HG02763 (cell line): ENCODE measurements around the gene CSH1.
"Not testable (repeated sequence)": the region's sequence is repeated elsewhere in the genome, so short reads cannot be mapped to it uniquely, and the experiment has no call there.

Experiments used
- ATAC-seq: cut with Tn5 transposase; IDR thresholded peaks from one replicate; pipeline ENCODE4 v1.9.1; 2021; ENCODE audit warnings: mild to moderate bottlenecking, moderate library complexity; ENCODE audit not compliant: unreplicated experiment

Gene CSH1

DNA sequence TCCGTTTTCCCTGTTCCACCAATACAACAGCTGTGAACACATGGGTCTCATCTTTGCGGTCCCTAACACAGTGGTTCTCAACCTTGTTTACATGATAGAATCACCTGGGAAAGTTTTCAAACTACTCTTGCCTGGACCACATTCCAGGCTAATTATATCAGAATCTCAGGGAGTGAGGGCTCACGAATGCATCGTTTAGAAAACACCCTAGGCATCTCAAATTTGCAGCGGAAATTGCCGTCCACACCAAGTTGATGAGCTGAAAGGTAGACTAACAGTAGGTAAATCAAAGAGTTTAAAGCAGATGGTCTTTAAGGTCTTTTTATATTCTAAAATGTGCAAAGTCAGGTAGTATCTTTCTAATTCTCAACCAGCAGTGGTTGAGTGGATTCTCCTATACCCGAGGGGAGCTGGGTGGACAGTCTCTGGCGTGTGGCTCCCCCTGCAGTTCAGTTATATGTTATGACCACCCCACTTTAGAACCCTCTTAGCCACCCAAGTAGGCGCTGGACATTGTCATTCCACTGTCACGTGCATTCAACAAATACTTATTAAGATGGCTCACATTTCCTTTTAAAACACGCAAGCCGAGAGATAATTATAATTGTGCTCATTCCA, 10.9 kb upstream of the CSH1 start:
- ATAC-seq, result not testable (repeated sequence)

DNA sequence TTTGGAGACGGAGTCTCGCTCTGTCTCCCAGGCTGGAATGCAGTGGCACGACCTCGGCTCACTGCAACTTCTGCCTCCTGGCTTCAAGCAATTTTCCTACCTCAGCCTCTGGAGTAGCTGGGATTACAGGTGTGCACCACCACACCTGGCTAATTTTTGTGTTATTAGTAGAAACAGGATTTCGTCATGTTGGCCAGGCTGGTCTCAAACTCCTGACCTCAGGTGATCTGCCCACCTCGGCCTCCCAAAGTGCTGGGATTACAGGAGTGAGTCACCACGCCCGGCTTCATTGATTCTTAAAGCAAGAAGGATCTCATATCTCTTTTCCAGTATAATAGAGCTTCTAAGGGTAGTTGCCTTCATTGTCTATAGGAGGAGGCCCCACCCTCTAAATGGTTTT, 8.4 kb upstream of the CSH1 start:
- ATAC-seq, result not testable (repeated sequence)

DNA sequence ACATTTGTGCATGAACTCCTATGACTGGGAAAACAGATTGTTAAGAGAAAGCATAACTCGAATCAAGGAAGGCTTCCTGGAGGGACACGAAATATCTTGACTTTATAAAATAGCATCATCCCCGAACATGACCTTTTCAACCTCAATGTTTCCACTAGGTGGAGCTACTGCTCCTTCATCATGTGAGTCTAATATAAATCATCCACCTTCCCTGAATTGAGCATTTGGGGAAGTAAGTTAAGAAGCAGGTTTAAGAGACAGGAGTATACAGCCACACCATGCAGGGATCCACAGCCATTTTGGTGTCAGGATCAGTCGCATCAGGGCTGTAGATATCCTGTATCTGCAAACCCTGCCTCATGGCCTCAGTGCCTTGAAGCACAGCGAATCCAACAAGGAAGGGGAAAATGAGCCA, 7.4 kb upstream of the CSH1 start:
- not testable (repeated sequence) for ATAC-seq

DNA sequence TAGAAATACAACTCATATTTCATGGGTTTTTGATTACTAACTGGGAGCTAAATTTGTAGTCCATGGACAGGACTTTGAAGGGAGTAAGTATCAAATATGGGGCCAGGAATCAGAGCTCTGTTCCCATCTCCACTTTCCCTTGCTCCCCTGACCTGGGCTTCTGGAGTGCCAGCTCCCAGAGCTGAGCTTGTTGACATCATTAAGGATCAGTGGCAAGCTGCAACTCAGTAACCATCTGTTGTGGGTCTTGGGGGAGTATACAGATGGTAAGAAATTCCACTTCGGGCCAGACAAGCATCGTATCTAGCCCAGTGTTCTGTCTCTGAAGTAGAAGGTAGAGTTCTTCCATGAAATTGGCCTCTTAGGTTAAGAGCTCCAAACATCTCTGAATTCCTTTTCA, 5.6 kb upstream of the CSH1 start:
- ATAC-seq, result not testable (repeated sequence)

DNA sequence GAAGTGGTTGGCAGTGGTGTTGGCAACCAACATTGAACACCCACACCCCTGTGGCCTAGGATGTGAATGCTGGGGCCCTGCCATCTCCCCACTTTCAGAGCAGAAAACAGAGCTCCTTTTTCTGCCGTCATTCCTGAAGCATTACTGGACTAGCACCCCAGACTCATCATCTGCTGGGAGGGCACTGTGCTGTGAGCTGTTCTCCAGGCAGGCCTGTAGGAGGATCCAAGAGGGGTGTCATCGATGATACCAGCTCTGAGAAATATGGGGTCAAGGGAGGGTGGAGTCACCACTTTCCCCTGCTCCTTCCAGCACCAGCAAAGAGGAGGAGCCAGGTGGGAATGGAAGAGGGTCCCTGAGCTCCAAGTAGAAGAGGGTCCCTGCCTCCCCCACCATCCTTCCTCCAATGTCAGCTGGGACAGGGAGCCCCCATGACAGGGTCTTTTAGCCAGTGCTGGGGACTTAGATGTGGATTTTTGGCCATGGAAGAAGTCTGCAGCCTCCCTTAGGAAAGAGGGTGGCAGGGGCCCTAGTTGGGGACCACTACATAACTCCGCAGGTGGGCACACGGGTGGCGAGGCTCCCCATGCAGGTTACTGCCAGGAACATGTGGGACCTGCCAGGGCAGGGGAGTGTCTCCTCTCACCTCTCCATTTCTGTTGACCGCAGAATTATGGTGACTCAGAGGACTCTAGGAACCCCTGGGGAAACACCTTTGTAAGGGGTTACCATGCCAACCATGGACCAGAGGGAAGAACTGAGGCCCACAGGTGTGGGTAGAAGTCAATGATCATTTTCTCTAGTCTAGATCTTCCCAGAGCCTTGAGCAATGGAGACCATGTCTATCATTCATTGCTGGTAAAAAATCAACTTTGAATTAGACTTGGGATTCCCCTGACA, 2.8 kb upstream of the CSH1 start:
- ATAC-seq, result not testable (repeated sequence)

DNA sequence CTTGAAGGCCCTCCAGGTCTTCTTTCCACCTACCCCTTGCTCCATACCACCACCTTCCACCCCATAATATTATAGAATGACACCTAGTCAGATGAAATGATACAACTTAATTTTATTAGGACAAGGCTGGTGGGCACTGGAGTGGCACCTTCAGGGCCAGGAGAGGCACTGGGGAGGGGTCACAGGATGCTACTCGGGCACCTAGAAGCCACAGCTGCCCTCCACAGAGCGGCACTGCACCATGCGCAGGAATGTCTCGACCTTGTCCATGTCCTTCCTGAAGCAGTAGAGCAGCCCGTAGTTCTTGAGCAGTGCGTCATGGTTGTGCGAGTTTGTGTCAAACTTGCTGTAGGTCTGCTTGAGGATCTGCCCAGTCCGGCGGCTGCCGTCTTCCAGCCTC, 1.6 kb downstream of the CSH1 start:
- ATAC-seq, result not testable (repeated sequence)

DNA sequence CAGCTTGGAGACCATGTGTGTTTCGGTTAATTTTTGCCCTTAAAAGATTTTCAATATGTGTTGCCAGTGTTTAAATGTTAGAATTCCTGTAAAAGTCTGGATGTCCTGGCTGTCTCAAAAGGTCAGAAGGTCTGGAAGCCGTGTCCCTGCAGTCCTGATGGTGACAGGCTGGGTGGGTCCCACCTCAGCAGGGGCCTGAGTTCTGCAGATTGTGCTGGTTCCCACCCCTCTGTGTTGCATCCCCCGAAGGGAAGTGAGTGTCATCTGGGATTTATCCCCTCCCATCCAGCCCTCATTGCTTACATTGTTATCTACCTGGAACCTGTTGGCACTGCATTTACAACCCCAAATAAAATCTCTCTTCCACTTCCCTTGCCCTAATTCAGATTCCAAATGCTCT, 2.4 kb downstream of the CSH1 start:
- ATAC-seq, result not testable (repeated sequence)

DNA sequence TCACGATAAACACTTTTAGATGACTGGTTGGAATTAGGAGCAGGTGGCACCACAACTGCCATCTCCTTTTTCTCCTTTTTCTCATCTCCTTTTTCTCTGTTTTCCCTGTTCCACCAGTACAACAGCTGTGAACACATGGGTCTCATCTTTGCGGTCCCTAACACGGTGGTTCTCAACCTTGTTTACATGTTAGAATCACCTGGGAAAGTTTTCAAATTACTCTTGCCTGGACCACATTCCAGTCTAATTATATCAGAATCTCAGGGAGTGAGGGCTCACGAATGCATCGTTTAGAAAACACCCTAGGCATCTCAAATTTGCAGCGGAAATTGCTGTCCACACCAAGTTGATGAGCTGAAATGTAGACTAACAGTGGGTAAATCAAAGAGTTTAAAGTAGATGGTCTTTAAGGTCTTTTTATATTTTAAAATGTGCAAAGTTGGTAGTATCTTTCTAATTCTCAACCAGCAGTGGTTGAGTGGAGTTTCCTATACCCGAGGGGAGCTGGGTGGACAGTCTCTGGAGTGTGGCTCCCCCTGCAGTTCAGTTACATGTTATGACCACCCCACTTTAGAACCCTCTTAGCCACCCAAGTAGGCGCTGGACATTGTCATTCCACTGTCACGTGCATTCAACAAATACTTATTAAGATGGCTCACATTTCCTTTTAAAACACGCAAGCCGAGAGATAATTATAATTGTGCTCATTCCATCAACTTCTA, 3.9 kb downstream of the CSH1 start:
- not testable (repeated sequence) for ATAC-seq

DNA sequence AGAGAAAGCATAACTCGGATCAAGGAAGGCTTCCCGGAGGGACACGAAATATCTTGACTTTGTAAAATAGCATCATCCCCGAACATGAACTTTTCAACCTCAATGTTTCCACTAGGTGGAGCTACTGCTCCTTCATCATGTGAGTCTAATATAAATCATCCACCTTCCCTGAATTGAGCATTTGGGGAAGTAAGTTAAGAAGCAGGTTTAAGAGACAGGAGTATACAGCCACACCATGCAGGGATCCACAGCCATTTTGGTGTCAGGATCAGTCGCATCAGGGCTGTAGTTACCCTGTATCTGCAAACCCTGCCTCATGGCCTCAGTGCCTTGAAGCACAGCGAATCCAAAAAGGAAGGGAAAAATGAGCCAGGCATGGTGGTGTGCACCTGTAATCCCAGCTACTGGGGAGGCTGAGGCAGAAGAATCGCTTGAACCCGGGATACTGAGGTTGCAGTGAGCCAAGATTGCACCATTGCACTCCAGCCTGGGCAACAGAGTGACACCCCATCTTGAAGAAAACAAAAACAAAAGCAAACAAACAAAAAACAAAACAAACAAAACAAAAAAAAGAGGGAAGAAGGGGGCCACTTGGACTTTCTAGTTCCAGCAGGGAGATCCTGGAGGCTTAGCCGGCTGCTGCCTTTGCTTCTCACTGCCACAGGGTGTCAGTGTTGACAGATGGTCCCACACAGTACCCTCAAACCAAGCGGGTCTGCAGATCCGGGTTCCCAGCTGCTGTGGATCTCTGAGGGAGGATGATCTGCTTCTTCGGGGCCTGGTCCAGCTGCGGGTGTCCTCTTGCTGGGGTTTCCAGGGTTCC, 7.1 kb downstream of the CSH1 start:
- not testable (repeated sequence) for ATAC-seq

DNA sequence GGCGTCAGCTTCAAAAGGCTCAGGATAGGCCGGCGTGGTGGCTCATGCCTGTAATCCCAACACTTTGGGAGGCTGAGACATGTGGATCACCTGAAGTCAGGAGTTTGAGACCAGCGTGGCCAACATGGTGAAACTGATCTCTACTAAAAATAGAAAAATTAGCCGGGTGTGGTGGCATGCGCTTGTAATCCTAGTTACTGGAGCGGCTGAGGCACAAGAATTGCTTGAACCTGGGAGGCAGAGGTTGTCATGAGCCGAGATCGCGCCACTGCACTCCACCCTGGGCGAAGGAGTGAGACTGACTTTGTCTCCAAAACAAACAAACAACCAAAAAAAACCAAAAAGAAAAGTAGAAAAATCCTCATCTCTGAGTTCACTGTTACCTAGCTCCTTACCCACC, 11.3 kb downstream of the CSH1 start:
- not testable (repeated sequence) for ATAC-seq

DNA sequence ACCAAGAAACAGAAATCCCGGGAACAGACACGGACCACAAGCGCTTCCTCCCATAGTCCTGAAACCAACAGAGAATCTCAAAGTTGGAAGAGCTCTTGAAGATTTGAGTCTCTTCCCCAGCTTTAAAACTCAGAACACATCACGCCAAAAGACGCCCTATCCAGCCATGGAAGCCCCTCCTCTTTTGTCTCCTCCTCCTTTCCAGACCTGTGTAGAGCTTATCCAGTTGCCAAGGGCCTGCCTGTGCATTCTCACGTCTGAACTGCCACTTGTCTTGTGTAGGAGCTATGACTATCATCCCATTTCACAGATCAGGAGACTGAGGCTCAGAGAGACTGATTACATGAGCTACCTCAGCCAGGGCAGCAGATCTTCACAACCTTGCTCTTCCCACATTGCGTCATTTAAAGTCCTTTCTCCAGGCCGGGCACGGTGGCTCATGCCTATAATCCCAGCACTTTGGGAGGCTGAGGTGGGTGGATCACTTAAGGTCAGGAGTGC, 13.7 kb downstream of the CSH1 start:
- not testable (repeated sequence) for ATAC-seq

DNA sequence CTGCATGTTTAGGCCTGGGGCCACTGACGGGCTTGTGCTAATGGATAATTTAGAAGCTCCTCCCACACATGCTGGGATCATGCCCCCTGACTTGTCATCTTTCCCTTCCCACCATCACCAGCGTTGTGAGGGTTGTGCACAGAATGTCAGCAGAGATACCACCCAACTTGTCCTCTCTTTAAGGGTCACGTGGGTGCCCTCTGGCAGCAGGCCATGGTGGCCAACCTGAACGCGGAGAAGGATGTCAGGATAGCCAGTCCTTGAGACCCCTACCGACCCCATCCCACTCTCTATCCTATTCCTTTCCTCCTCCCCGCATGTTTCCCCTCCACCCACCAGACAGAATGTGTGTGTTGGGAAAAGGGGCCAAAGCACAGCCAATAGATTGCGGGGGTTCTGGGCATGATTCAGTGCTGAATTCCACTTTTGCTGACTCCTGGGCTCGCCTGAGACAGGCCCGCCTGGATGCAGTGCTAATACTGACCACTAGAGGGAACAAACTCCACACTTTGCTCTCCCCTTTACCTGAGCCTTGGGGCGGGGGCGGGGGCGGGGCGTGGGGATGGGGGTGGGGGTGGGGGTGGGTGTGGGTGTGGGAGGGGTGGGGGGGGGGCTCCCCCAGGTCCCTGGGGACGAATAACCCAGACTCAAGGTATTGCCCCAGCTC, 14.3 kb downstream of the CSH1 start, which contains the start of gene GH2:
TSS of gene GH2 (minus strand) at position 10 of the 667 bp plus-strand sequence. CDS start 143 bp downstream, outside the sequence.
- ATAC-seq, result no peak

DNA sequence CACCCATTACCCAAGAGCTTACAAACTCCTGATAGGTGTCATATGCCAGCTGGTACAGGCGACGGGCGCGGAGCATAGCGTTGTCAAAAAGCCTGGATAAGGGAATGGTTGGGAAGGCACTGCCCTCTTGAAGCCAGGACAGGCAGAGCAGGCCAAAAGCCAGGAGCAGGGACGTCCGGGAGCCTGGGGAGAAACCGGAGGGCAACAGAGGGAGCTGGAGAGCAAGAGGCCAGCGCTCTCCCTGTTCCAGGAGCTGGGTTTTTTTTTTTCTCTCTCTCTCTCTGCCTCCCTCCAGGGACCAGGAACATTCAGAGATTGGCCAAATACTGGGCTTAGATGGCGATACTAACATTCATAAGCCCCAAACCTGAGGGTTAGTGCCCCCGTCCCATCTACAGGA, 15.0 kb downstream of the CSH1 start:
- ATAC-seq, result not testable (repeated sequence)

DNA sequence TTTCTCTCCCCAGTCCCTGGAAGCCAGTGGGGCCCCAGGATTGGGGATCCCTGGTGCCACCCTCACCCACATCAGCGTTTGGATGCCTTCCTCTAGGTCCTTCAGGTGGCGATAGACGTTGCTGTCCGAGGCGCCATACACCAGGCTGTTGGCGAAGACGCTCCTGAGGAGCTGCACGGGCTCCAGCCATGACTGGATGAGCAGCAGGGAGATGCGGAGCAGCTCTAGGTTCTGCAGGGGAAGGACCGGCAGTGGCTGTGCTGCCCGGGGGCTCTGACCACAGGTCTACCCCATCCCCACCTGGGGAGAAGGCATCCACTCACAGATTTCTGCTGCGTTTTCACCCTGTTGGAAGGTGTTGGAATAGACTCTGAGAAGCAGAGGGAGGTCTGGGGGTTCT, 15.7 kb downstream of the CSH1 start:
- no peak for ATAC-seq

DNA sequence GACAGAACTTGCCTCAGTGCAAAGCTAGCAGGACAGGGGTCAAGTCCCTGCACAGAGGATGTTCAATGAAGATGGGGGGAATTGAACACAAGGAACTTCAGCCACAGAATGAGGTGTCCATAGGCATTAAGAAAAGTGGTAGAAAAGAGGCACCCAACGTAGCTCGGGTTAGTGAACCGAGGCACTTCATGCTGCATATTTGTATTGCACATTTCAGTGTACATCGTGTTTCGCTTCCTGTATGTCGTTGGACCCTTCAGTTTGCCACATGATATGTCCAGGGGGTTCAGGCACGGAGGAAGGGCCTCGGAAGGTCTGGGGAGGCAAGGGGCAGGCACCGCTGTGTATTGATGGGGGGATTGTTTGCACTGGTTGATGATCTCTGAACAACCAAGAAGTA, 18.0 kb downstream of the CSH1 start:
- not testable (repeated sequence) for ATAC-seq

DNA sequence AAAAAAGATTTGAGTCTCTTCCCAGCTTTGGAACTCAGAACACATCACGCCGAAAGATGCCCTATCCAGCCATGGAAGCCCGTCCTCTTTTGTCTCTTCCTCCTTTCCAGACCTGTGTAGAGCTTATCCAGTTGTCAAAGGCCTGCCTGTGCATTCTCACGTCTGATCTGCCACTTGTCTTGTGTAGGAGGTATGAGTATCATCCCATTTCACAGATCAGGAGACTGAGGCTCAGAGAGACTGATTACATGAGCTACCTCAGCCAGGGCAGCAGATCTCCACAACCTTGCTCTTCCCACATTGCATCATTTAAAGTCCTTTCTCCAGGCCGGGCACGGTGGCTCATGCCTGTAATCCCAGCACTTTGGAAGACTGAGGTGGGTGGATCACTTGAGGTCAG, 21.7 kb downstream of the CSH1 start:
- not testable (repeated sequence) for ATAC-seq

DNA sequence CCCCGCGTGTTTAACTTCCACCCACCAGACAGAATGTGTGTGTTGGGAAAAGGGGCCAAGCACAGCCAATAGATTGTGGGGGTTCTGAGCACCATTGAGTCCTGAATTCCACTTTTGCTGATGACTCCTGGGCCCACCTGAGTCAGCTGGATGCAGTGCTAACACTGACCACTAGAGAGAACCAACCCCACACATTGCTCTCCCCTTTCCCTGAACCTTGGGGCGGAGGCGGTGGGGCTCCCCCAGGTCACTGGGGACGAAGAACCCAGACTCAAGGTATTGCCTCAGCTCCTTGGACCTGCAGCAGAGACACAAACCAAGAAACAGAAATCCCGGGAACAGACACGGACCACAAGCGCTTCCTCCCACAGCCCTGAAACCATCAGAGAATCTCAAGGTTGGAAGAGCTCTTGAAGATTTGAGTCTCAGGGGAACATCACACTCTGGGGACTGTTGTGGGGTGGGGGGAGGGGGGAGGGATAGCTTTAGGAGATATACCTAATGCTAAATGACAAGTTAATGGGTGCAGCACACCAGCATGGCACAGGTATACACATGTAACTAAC, 22.2 kb downstream of the CSH1 start:
- not testable (repeated sequence) for ATAC-seq

DNA sequence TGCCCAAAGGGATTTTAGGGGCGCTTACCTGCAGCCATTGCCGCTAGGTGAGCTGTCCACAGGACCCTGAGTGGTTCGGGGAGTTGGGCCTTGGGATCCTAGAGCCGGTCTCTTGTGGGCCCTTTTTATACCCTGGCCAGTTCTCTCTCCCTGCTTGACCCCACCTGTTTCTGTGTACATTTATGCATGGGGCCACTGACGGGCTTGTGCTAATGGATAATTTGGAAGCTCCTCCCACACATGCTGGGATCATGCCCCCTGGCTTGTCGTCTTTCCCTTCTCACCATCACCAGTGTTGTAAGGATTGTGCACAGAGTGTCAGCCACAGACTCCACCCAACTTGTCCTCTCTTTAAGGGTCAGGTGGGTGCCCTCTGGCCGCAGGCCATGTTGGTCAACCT, 22.8 kb downstream of the CSH1 start, which contains the start of gene CSH2:
TSS of gene CSH2 (minus strand) at position 101 of the 400 bp plus-strand sequence. CDS start at position 38, 63 bp downstream.
- not testable (repeated sequence) for ATAC-seq

DNA sequence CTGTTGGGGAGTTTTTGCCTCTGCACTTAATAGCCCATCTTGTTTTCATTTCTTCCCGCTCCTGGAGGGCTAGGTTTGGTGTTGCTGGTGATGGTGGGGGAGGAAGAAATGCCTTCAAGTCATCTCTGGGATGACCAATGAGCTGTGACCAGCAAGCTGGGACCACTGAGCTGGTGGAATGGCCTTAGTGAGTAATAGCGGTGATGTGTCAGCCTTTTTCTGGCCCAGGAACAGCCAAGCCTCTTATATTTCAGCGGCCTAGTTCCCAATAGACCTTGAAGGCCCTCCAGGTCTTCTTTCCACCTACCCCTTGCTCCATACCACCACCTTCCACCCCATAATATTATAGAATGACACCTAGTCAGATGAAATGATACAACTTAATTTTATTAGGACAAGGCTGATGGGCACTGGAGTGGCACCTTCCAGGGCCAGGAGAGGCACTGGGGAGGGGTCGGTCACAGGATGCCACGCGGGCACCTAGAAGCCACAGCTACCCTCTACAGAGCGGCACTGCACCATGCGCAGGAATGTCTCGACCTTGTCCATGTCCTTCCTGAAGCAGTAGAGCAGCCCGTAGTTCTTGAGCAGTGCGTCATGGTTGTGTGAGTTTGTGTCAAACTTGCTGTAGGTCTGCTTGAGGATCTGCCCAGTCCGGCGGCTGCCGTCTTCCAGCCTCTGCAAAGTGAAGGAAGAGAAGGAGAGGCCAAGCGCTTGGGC, 24.6 kb downstream of the CSH1 start:
- ATAC-seq, result not testable (repeated sequence)
